ENCODE data around the gene TMEM89. TPM values are rescaled to one million over a fixed set of nuclear protein-coding genes. Genes with fewer than 3 reads are reported as not detected.

TMEM89 gene
- total RNA-seq, 1 experiment from 2014 or later, result not detected

DNA sequence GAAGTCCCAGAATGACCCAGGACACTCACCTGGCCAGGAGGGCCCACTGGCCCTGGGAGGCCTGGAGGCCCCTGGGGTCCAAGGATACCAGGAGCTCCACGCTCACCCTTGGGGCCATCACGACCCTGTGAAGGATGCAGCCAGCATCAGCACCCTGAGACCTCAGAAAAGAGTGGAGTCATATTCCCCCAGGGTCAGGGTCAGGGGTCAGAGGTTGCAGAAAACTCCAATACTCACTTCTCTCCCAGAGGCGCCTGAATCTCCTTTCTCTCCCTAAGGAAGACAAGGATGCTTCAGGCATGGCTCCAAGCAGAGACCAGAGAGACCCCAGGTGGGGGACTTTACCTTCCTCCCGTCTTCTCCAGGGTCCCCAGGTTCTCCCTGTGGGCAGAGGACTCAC lies 44.9 kb downstream of the TMEM89 start:
- no peaks in the 10 kb centered on the region for H3K9me2 ChIP-seq (replicated peaks; ENCODE audit: low read length)
- H2AFZ ChIP-seq (ENCODE audit: low read length), result no peak overlapping the region
- no peak for TF ChIP-seq EZH2phosphoT487 (IDR thresholded peaks at IDR 0.05; ENCODE audit: borderline replicate concordance, low read length)
- TF ChIP-seq, protein P1, sequence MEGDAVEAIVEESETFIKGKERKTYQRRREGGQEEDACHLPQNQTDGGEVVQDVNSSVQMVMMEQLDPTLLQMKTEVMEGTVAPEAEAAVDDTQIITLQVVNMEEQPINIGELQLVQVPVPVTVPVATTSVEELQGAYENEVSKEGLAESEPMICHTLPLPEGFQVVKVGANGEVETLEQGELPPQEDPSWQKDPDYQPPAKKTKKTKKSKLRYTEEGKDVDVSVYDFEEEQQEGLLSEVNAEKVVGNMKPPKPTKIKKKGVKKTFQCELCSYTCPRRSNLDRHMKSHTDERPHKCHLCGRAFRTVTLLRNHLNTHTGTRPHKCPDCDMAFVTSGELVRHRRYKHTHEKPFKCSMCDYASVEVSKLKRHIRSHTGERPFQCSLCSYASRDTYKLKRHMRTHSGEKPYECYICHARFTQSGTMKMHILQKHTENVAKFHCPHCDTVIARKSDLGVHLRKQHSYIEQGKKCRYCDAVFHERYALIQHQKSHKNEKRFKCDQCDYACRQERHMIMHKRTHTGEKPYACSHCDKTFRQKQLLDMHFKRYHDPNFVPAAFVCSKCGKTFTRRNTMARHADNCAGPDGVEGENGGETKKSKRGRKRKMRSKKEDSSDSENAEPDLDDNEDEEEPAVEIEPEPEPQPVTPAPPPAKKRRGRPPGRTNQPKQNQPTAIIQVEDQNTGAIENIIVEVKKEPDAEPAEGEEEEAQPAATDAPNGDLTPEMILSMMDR (conservative IDR thresholded peaks at IDR 0.05; ENCODE audit: low read depth, low read length), result no peak
- TF ChIP-seq EZH2 (IDR thresholded peaks at IDR 0.05; ENCODE audit: low read length, unreplicated experiment), result no peak
- H3K9me3 ChIP-seq (ENCODE audit: low read length), result no peaks in the 10 kb centered on the region
- no peaks in the 10 kb centered on the region for H3K79me2 ChIP-seq (ENCODE audit: low read length)
- H3K4me3 ChIP-seq (ENCODE audit: low read length), result no peak overlapping the region
- intact Hi-C loops (cut with micrococcal nuclease), result no loop called here
- no peak overlapping the region for H3K4me2 ChIP-seq (ENCODE audit: low read length)
- H4K20me1 ChIP-seq (ENCODE audit: low read length), result no peaks in the 10 kb centered on the region
- H3K36me3 ChIP-seq (ENCODE audit: low read depth, low read length), result no peaks in the 10 kb centered on the region
- no peaks in the 10 kb centered on the region for H3F3A ChIP-seq (ENCODE audit: low read length, unreplicated experiment)
- H3K9ac ChIP-seq (ENCODE audit: low read length), result no peak overlapping the region
- no TSS peak for BruUV-seq (replicated peaks)
- CTCF ChIA-PET, result interaction anchor here (0.6 kb wide), 1 partner anchor 62 kb away, joined by 4 read pairs; no protein-coding TSS in a partner anchor
- H3K4me1 ChIP-seq (ENCODE audit: insufficient read depth, low read length), result no peaks in the 10 kb centered on the region
- no peaks in the 10 kb centered on the region for H3K27me3 ChIP-seq (ENCODE audit: low read length)
- DNase-seq (no peak), ATAC-seq (no peak)
- POLR2A ChIA-PET (ENCODE audit: unreplicated experiment), result interaction anchor here (0.6 kb wide), 1 partner anchor 82 kb away, joined by 3 read pairs; no protein-coding TSS in a partner anchor
- H3K27ac ChIP-seq (ENCODE audit: low read length), result no peak overlapping the region

DNA sequence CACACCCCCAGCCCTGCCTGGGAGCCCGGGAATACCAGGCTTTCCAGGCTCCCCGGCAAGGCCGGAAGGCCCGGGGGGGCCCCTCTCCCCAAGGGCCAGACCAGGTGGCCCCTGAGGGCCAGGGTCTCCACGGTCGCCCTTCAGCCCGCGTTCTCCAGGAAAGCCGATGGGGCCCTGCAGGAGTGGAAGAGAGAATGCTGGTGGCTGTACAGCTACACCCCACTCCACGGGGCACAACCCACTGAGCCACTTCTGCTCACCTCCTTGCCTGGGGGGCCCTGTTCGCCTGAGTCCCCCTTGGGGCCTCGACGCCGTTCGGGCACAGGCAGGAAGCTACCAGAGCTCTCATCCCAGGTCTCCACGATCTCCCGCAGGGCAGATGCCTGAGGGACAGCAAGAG lies 46.2 kb downstream of the TMEM89 start:
- H2AFZ ChIP-seq (ENCODE audit: low read length), result no peak overlapping the region
- no TSS peak for BruUV-seq (replicated peaks)
- H4K20me1 ChIP-seq (ENCODE audit: low read length), result no peaks in the 10 kb centered on the region
- no peaks in the 10 kb centered on the region for H3K27me3 ChIP-seq (ENCODE audit: low read length)
- H3K9me3 ChIP-seq (ENCODE audit: low read length), result no peaks in the 10 kb centered on the region
- H3K9ac ChIP-seq (ENCODE audit: low read length), result no peak overlapping the region
- no peaks in the 10 kb centered on the region for H3K9me2 ChIP-seq (replicated peaks; ENCODE audit: low read length)
- intact Hi-C loops (cut with micrococcal nuclease), result no loop called here
- DNase-seq (no peak), ATAC-seq (no peak)
- H3K79me2 ChIP-seq (ENCODE audit: low read length), result no peaks in the 10 kb centered on the region
- no peaks in the 10 kb centered on the region for H3K4me1 ChIP-seq (ENCODE audit: insufficient read depth, low read length)
- H3K27ac ChIP-seq (ENCODE audit: low read length), result no peak overlapping the region
- H3K36me3 ChIP-seq (ENCODE audit: low read depth, low read length), result no peaks in the 10 kb centered on the region
- TF ChIP-seq EZH2phosphoT487 (IDR thresholded peaks at IDR 0.05; ENCODE audit: borderline replicate concordance, low read length) (no peak), EZH2 (IDR thresholded peaks at IDR 0.05; ENCODE audit: low read length, unreplicated experiment) (no peak)
- TF ChIP-seq, protein P1 (conservative IDR thresholded peaks at IDR 0.05; ENCODE audit: low read depth, low read length), result no peak
- no peak overlapping the region for H3K4me2 ChIP-seq (ENCODE audit: low read length)
- ChIA-PET POLR2A (ENCODE audit: unreplicated experiment) (no interaction called here), CTCF (no interaction called here)
- H3K4me3 ChIP-seq (ENCODE audit: low read length), result no peak overlapping the region
- no peaks in the 10 kb centered on the region for H3F3A ChIP-seq (ENCODE audit: low read length, unreplicated experiment)

DNA sequence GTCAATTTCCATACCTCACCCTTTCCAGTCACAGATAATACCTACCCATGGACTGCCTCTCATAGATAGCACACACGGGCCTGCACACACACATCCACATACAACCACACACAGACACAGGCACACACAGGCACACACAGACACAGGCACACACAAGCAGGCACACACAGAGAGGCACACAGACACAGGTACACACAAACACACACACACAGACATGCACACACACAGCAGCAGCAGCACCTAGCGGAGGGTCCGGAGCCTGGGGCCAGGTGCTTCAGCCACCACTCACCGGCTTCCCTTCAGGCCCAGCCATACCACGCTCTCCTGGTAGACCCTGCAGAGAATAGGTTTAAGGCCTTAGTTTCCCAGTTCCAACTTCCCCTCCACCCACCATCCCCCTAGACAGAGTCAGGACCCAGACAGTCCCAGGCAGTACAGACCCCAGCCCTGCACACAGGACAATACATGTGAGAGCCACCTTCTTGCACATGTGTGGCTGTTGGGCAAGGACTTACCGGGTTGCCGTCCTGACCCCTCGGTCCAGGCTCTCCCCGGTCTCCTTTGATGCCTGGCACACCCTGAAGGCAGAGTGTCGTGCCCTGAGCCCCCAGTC lies 47.5 kb downstream of the TMEM89 start:
- H3K79me2 ChIP-seq (ENCODE audit: low read length), result no peaks in the 10 kb centered on the region
- no peaks in the 10 kb centered on the region for H3K4me1 ChIP-seq (ENCODE audit: insufficient read depth, low read length)
- BruUV-seq (replicated peaks), result no TSS peak
- ChIA-PET CTCF (no interaction called here), POLR2A (ENCODE audit: unreplicated experiment) (no interaction called here)
- intact Hi-C loops (cut with micrococcal nuclease), result no loop called here
- H3K9me2 ChIP-seq (replicated peaks; ENCODE audit: low read length), result no peaks in the 10 kb centered on the region
- H3K27ac ChIP-seq (ENCODE audit: low read length), result no peak overlapping the region
- no peak overlapping the region for H2AFZ ChIP-seq (ENCODE audit: low read length)
- ATAC-seq (no peak), DNase-seq (no peak)
- no peaks in the 10 kb centered on the region for H3K36me3 ChIP-seq (ENCODE audit: low read depth, low read length)
- no peaks in the 10 kb centered on the region for H4K20me1 ChIP-seq (ENCODE audit: low read length)
- TF ChIP-seq, protein P1 (conservative IDR thresholded peaks at IDR 0.05; ENCODE audit: low read depth, low read length), result no peak
- no peak for TF ChIP-seq EZH2 (IDR thresholded peaks at IDR 0.05; ENCODE audit: low read length, unreplicated experiment)
- TF ChIP-seq EZH2phosphoT487 (IDR thresholded peaks at IDR 0.05; ENCODE audit: borderline replicate concordance, low read length), result no peak
- H3K27me3 ChIP-seq (ENCODE audit: low read length), result no peaks in the 10 kb centered on the region
- no peaks in the 10 kb centered on the region for H3K9me3 ChIP-seq (ENCODE audit: low read length)
- no peak overlapping the region for H3K4me2 ChIP-seq (ENCODE audit: low read length)
- H3K9ac ChIP-seq (ENCODE audit: low read length), result no peak overlapping the region
- no peak overlapping the region for H3K4me3 ChIP-seq (ENCODE audit: low read length)
- no peaks in the 10 kb centered on the region for H3F3A ChIP-seq (ENCODE audit: low read length, unreplicated experiment)

Measured in PC-3 (cell line).